NK-92 treated with Interleukin-12 subunit alpha and Interleukin-12 subunit beta, amount 100 ng/mL, for 24 hours (cell line): ENCODE results near the gene IL3.

Experiments used
- DNase-seq: peaks from one replicate; lab custom pipeline; 2025; lab: John Stamatoyannopoulos, UW

The IL3 gene, protein sequence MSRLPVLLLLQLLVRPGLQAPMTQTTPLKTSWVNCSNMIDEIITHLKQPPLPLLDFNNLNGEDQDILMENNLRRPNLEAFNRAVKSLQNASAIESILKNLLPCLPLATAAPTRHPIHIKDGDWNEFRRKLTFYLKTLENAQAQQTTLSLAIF

DNA sequence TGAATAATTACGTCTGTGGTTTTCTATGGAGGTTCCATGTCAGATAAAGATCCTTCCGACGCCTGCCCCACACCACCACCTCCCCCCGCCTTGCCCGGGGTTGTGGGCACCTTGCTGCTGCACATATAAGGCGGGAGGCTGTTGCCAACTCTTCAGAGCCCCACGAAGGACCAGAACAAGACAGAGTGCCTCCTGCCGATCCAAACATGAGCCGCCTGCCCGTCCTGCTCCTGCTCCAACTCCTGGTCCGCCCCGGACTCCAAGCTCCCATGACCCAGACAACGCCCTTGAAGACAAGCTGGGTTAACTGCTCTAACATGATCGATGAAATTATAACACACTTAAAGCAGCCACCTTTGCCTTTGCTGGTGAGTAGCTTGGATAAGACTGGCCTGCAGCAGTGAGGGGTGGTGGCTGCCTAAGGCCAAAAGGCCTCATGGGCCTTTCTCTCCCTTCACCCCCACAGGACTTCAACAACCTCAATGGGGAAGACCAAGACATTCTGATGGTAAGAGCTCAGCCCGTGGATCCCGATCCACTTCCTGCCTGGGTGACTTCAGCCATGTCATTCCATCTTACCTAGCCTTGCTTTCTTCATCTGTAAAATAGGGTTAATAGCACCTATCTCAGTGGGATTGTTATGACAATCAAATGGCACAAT is at the start of gene IL3:
Gene IL3 (plus strand): TSS at position 155 of the 661 bp plus-strand sequence. CDS start 52 bp downstream, at position 207.
- DNase-seq, result no peak

DNA sequence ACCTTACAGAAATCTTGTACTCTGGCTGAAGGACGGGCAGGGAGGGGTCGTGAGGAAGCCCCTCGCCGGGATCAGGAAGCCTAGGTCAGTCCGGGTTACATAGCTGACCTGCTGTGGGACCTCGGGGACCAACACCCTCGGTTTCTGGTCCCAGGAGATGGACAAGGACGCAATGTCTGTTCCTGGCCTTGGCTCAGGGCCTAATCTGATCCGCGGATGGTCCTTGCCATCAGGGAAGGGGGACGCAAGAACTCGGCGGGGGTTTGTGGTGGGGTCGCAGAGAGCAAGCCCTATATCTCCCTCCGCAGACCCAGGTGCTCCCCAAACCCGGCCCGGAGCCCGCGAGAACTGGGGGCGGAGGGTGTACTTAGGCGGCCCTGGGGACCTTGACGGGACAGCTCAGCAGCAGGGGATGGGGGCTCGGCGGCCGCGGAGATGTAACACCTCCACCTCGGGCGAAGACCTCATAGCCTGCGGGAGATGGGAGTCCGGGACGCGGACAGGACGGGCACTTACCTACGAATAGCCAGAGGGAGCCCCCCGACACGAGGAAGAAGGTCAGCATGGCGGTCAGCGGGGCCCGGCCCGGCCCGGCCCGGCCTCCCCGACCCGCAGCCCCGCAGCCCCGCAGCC is 49.4 kb upstream of the IL3 start:
- DNase-seq, result no peak

DNA sequence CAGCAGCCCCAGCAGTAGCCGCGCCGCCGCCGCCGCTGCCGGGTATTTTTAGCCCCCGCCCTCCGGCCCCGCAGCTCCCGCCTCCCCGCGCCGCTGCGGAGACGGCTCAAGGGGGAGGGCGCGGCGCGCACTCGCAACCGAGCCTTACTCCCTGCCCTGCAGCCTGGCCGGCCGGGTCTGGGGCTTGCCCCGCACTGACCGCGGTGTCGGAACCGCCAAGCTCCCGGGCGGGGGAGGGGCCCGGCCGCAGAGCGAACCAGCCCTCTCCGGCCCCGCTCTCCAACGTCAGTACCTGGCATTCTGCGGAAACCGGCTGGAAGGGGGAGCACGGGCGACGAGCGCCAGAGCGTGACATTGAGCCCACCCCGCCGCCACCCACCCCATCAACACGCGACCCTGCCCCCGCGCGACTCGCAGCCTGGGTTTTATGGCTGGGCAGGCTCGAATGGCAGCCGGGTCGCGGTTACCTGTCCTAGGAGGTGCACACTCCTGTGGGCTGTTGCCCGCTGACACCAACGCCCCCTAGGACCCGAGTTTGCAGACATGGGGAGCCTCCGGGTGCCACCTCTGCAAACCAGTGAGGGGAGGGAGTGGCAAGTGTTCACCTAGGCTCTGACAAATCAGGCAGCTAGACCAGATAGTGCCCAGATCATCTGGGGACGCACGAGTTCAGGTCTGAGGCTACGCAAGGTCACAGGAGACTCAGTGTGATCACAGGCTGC is 48.7 kb upstream of the IL3 start, which contains the start of gene ACSL6:
Gene ACSL6 (minus strand): TSS at position 37 of the 722 bp plus-strand sequence. CDS start 105 bp downstream, outside the sequence.
- DNase-seq, result no peak

DNA sequence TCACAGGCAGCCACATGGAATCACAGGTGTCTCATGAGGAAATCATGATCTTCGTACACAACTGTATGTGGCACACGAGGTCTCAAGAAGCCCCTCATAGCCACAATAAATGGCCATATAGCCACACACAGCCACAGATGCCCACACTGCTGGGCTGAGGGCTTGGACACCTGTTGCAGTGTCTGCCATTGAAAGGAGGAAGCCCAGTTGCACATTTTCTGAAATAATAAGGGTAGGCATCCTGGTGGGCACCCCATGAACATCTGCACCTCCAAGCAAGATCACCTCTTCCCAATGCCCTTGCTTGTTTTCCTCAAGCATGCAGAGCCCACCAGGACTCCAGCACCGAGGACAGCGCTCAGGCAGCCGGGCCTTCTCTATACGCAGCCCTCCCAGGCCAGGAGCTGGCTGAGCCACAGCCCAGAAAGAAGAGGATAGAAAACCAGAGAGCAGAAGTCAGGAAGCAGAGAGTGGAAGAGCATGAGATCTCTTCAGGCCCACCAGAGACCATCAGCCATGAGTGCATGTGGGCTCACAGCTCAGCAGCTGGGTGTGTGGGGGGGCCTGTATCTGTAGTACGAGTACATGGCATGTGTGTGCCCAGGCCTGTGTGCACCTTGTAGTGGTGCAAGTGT is 48.0 kb upstream of the IL3 start:
- no peak for DNase-seq

DNA sequence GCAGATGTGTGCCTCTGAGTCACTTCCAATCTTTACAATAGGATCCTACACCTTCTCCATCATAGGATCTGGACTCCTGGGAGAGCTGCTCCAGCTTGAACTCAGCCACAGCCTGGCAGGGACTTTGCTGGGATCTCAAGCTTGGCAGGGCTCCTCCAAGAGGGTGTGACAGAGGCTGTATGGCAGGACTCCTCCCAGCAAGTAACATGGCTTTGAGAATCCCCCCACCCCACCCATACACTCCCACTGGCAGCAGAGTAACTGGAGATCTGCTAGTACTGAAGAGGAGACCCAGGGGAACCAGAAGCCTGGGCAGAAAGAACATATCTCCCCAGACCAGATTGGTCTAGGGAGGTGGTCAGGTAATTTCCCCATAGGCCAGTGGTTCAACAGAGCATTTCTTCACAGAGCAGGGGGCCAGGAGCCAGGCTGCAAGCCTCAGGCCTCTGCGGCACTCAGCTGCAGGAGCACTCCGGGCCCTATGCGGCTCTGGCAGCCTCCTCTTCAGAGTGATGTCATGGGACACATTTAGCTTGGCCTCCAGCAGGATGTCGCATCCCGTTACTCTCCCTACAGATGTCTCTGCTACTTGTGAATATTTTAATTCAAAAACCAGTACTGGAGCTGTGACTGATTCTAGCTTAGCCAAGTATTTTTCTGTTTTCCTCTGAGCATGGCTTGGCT is 47.3 kb upstream of the IL3 start:
- DNase-seq, result no peak

DNA sequence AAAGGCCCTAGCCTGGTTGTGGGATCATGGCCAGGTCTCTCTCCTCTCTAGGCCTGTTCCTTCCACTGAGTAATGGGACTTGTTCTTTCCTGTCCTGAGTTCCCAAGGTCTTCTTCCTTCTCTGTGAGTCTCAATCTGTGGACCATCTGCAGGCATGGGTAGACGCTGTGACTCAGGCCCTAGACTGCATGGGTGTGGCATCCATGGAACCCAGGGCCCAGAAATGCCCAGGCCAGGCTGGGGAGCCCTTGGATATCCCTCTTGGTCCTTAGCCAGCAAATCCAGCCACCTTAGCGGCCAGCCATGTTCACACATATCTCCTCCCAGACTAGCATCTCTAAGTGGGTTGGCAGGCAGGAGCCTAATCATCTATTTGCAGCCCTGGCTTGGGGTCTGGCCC is 46.7 kb upstream of the IL3 start:
- DNase-seq, result no peak

DNA sequence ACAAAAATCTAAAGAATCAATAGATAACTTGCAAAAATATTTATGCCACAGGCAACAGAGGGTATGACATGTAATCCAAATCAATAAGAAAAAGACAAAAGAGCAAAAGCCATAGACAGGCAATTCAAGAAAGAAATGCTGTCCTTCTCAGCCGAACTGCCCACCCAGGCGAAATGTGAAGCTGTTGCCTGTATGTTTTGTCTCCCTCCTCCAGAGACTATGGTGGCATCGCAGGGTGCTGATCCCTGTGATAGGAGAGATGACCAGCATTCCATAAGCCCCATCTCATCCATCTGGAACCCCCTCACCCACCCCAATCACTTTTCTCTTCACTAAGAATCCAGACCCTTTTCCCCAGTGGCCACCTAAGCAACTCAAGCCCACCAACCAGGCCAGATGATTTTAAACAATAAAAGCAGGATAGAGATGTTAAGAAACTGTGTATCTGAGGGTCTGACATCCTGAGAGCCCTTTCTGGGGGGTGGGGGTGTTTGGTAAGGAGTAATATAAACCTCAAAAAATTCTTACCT is 43.7 kb upstream of the IL3 start:
- no peak for DNase-seq

DNA sequence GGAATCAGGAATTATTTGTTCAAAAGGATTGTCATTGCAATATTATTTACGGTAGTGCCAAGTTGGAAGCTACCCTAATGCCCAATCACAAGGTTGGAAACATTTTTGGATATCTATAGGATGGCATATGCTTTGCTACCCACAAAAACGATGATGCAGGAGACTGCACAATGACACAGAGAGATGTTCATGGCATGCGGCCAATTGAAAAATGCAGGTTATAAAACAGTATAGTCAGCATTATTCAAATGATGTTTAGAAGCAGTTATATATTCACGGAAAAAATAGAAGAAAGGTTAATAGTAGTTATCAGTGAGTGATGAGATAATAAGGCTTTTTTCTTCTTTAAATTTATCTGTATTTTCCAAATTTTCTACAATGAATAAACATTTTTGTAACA is 43.1 kb upstream of the IL3 start:
- no peak for DNase-seq

DNA sequence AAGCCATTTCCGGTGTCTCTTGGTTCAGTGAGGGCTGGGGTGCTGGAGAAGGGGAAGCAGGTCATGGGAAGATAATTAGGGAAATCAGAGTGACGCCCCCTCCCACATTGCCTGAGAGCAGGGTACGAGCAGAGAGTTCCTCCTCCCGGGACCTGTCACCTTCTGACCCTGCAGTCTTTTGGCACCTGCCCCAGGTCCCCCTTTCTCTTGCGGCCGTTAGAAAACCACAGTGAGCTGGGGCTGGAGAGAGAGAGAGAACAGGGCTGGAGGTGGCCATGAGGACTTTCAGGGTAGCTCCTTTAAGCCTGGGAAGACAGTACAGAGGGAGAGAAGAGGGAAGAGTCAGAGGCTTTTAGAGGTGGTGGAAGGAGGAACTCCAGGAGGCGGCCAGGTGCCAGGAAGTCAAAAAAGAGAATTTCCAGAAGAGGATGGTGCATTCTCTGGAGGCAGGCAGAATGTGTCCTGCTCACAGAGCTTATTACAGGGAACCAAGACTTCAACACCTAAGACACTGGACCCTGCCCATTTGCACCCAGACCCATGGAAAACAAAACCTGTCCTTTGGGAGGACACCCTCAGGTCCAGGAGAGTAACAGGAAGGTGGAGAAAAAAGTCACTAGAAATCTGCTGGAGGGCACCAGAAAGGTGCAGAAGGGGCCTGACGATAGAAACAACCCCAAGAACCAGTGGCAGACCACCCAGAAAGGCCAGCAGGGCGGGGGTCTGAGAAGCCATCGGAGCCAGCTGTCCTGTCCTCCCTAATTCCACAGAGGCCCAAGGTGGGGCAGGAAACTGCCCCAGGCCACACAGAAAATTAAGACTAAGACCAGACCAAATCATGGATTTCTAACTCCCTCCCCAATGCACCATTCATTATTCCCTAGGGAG is 42.5 kb upstream of the IL3 start:
- no peak for DNase-seq

DNA sequence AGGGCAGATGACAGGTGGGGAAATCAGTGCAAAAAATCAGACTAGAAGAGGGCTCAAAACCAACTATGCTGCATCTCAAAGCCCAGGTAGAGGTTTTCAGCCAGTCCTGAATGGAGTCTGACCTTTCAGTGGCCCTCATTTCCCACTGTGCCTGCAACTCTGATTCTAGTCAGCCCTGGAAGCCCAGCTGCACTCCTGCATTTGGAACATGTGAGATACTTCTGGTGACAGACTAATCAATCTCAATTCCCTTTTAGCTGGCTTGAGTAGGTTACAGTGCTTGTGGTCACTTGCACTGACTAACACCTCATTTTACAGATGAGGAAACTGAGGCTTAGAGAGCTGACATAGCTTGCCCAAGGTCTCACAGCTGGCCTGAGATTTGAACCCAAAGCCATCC is 41.1 kb upstream of the IL3 start:
- DNase-seq, result no peak

DNA sequence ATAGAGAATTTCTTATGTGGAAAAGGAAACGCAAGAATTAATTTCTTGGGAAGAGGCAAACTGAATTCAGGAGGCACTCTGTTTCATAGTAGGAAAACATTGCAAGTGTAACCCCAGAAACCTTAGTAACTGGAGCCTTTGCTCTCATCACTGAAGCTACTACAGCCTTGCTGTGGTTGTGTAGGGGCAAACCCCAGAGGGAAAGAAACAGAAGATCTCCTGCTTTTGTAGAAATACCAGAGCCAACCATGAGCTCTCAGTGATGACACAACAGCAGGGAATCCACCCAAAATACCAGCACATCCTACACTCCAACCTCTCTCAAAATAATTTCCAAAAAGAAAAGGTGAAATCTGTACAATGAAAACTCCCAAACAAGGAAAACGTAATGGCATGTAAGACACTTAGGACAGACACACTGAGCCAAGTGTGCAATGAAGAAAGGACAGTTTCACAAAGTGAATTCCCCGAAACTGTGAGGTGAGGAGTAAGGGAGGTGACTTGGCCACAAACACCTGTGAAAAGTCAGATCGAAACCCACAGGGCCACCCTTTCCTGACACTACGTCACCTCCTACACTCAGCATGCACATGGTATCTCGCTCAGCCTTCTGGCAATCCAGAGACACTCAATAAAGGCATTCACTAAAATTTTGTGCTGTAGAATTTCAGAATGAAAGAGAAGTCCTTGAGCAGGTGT is 40.4 kb upstream of the IL3 start:
- DNase-seq, result peak; percentile 68

DNA sequence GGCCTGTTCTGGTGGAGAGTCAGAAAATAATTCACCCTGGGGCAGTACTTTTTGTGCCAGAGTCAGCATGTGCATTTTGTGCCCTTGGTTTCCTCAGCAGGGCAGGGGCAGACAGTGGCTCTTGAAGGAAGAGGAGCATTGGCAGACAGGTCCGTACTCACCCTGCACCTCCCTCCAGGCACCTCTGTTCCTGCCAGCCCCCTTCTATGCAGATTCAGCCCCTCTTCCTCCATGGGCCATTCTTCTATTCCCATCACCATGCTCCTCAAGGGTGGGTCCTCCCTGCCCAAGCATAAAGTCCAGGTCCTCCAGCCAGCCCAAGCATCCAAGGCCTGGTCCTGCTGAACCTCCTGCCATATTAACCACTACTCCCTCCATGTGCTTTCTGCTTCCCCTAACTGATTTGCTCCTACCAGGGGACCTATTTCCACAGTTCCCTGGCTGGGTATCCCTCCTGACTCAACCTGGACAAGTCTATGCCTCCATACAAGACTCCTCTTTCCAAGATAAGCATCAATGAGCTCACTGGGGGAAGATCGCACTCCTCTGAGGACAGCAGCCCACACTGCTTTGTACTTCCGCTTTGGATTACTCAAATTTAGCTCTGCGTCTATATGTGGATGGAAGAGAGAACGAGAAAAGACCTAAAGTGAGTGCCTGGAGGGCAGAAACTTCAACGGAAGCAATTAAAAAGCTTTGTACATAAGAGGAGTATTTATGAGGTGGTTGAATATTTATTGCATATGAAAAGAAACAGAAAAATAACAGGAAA is 39.7 kb upstream of the IL3 start:
- no peak for DNase-seq

DNA sequence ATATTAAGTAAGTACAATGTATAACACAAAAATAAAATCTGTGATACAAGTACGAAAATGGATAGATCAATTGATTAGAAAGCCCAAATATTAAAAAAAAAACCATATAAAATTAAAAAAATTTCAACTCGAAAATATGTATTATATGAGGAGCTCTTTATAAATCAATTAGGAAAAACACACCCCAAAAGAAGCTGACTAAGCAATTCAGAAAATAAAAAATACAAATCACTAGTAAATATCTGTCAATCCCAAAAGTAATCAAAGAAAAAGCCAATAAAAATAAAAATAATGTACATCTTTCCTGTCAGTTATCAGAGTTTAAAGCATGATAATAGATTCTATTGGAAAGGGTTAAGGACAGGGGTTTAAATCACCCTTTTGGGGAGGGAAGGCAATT is 38.8 kb upstream of the IL3 start:
- no peak for DNase-seq

DNA sequence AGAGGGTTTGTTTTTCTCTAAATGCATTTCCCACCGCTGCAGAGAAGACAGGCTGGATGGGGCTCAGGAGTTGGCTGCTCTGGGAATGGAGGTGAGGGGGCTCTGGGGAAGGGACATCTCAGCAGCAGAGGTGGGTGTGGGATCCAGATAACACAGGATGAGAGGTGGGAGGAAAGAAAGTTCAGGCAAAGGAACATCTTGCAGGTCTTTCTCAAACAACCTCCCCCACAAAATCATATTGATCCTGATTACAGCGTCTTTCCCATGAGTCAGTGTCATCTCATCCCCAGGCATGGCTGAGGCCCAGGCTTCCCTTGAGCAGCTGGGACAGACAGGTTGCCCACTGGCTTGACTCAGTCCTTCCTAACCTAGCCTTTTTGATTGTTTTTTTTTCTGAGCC is 37.7 kb upstream of the IL3 start:
- no peak for DNase-seq

DNA sequence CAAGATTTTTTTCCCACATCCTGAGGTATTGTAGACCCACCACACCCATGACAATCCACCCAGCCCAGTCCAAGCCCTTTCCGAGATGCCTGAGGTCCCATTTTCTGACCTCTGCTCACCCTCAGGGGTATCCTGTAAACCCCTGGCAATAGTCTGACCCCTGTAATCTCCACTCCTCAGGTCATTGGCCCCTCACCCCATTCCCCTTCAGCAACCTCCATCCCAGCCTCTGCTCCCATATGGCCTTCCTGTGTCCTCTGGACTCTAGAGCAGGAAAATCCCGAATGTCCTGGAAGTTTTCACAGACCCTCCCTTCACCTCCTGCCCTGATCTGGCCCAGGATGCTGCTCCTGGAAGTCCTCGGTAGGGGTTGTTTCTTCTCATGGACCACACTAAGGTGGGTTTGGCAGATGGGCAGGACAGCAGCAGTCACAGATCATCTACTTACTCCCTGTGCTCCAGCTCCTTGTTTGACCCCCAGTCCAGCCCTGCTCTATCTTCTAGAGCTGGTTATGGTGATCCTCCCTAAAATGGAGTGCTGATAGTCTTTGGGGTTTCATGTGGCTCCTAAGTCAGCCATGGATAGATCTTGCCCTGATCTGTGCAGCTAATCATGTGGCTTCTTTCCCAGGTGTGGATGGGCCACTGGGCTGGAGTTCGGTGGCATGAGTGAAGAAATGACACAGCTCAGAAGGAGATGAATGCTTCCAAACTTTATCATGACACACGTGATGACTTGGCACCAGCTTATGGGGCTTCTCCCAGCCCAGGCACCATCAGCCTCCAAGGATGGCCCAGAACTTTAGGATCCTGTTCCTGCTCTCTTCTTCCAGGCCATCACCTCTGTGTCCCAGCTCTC is 37.0 kb upstream of the IL3 start:
- DNase-seq, result no peak

DNA sequence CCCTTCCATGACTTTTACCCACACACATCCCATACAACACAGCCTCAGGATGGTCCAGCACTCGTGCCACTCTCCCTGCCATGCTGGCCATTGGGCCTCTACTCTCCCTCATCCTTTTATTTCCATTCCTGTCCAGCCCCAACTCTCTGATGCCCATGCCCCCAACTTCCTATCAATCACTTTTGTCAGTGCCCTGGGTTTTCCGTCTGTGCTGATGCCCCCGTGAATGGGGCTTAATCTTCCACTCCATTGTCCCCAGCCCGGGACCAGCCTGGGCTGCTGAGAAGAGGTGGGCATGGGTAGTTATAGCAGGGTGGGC is 36.4 kb upstream of the IL3 start:
- no peak for DNase-seq

DNA sequence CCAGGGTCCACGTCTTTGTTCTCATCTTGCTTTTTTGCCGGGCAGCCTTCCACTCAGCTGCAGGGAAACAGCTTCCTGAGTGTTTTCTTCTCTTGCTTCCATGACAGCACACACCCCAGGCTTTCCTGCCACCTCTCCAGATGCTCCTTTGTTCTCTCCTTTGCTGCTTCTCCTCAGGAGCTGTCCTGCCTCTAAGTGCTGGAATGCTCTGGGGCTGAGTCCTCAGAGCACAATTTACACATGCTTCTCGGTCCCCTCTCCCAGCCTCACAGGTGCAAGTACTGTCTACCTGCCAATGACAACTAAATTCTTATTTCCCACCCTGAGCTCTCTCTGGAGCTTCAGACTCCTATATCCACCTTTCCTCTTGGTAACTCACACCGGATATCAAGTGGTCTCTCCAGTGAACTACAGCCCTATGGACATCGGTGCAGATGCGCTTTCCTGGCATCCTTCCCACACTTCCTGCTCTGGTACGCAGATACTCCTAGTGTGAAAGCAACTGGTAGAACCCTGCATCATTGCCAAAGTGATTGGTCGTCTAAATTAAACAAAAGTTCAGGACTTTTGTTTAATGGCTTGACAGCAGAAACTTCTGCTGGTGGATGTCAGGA is 35.6 kb upstream of the IL3 start:
- no peak for DNase-seq

DNA sequence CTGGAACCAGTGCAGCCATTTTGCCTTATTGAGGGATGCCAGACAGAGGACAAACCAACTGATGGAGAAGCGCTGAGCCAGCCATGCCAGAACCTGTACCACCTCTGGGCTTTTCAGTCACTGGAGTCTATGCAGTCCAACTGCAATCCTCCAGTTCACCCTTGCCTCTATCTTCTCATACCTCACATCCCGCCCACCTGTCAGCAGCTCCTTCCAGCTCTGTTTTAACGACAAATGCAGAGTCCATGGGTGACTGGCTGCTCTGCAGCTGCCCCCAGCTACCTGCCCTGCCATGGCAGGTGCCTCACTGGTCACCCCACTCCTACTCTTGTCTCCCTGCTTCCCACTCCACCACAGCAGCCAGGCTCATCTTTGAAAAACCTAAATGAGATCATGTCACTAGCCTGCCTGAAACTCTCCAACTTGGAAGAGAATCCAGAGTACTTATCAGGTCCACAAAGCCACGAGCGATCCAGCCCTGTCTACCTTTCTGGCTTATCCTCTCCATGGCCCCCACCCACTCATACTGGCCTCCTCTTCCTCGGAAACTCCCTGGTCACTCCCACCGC is 35.0 kb upstream of the IL3 start:
- DNase-seq, result no peak
